GM21576 (cell line): Measurements from ENCODE around the gene GMDS.

Experiments
- ATAC-seq: cut with Tn5 transposase; IDR thresholded peaks from one replicate; pipeline ENCODE4 v1.9.1; 2021; ENCODE audit warnings: mild to moderate bottlenecking, moderate library complexity; ENCODE audit not compliant: unreplicated experiment

GMDS gene

DNA sequence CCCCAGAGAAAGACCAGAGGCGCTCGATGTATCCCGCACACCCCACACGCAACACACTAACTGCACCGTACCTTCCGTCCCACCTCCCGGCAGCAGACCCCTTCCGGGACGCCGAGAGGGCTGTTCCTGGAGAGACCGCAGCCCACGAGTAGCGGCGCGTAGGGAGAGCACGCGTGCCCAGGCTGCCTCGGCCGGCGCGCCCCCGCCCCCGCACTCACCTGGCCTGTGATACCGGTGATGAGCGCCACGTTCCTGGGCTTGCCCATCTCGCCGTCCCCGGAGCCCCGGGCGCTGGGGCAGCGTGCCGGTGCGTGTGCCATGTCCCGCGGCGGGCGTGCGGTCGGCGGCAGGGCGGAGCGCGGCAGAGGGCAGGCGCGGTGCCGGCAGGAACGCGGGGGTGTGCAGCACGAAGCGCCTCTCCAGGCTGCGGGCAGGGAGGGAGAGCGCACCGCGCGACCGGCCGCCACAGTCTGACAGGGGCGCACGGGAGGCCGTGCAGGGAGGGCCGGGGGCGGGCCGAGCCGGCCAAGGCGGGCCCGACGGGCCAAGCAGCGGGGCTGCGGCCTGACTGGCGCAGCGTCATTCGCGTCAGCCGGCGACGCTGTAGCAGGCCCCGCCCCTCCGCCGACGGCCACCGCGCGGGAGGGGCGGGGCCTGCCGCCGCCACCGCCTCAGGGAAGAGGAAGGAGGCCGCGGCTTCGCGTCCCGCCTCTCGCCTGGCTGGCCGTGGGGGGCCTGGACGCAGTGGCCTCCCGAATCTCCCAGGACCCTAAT, at the start of gene GMDS:
Gene GMDS (minus strand): TSS at position 503 of the 774 bp plus-strand sequence.
- ATAC-seq: peak; percentile 89

DNA sequence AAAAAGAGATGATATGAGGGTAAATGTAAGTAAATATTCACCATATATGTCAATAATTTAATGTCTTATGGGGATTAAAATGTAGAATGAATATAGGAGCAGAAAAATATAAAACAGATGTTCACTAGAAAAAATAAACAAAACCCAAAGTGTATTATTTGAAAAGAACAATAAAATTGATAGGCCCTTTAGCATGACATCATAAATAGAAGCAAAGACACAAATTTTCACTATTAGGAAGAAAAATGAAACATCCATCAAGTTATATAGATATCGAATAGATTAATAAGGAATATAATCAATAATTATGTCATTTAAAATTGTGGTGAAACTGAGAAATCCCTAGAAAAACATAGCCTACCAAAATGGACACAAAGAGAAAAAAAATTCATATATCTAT, 40.1 kb upstream of the GMDS start:
- no peak for ATAC-seq

DNA sequence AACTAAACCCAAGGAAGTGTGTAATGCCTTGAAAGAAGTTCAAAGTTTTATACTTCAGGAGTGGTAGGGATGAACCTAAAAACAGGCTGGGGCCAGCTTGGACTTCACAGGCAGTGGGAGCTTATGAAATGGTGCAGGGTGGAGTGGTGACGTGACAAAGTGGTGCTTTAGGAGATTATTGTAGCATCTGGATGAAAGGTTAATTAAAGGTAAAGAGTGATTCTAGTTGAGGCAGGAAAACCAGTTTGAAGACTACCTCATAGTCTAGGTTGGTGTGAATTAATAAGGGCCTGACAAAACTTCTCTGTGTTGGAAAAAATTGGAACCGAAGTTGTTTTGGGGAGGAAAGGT, 30.5 kb upstream of the GMDS start:
- no peak for ATAC-seq

DNA sequence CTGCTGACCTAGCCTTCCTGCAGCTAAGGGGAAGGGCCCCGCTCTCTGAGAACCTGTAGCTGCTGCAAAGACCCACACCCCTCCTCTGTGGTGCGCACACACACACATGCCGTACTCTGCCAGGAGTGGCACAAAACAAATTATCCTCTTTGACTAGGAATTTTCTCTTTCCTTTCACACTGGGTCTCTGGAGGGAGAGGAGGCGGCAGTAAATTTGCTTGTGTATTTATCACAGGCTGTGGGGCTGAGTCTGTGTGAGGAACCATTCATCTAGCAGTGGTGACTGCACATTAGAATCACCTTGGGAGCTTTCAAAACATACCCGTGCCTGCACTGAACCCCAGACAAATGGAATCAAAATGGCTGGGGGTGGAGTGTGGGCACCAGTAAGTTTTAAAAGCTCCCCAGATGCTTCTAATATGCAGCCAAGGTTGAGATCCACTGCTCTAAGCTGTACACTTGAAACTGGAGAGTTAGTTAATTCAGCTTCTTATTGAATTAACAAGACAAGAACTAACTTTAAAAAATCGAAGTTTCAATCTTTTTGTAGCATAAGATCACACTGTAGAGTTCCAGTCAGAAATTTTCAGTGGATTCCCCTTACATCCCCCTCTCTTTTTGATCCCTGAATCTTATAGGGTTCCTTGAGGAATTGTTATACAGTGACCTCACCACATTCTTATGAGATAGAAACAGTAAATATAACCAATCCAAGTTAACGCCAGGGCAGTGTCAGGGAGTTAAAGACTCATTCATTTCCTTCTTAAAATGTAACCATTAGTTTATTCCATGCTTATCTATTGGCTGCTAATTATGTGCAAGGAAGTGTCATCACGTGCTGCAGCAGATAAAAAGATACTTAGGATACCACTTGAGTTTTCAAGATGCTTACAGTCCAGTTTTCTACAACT, 29.8 kb upstream of the GMDS start:
- ATAC-seq: no peak

DNA sequence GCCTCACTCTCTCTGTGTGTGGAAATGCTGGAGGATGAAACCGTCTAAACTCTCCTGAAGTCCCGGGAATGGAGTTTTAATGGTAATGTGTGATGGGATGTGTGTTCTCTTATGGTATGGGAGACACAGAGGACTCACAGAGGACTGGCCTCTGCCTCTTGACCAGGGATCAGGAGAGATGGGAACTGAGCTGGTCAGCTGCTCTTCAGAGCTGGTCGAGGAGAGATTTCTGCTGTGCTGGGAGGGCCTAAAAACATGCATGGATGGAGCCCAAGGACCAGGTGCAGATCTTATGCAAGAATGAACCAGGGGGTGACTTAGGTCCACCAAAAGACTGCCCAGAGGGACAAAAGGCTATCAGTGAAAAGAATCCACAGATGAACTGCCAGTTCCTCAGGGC, 27.3 kb upstream of the GMDS start:
- no peak for ATAC-seq

DNA sequence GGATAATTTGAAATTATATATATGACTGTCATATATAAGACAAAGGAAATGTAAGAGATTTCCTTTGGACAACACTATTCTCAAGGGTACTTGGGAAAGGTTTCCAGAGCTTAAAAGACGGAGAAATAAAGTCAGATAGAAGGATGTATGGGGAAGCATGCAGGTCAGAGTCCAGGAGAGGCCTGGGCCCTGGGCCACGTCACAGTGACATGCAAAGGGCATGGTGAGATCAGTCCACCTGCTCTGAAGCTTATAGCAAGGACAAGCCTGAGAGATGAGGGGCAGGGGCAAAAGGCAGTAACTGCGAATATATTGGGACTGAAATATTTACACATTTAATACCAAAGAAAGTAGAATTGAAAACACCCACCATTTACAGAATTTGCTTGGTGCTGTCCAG, 24.6 kb upstream of the GMDS start:
- ATAC-seq: no peak

DNA sequence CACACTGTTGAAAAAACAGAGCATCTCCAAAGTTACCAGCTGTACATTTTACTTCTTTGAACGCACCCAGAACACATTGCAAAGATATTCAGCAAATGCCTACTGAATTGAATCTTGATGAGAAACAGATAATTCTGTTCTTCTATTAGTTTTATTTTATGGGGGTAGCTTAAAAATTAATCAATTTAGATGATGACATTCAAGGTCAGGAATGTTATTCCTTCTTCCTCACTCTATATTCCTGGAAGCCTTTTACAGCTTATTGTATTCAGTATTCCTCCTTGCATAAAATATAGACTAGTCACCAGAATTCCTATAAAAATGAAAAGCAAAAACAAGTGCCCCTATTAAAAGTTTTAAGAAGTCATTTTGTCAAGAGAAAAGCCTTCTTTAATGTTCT, 21.4 kb upstream of the GMDS start:
- no peak for ATAC-seq

DNA sequence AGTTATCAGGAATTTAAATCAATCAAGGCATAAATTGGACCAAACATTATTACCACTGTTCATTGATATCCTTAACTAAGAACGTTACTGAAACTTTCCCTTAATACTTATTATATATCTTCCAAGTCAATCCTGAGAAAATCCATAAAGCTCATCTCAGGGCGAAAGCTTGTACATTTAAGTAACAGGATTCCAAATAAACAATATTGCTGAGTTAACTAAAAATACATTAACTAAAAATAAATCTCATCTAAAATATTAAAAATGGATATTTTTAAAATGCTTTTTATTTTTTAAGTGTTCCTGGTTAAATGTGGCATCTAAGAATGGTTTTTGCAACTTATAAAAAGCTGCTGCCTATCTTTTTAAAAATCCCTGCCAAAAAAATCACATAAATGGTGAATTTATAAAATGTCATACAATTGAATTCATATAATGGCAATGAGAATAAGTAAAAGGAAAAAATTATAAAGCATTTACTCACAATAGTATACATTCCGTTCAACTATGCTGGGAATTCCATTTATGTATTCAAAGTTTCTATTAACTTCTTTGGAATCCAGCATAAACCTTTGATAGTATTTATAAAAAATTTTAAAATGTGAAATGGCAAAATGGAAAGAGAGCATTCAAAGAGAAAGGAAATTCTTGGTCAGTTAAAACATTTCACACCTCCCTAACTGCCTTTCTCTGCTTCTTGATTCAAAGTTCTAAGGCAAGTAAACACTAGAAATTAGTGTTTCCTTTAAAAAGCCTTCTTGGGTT, 20.8 kb upstream of the GMDS start:
- ATAC-seq: no peak

DNA sequence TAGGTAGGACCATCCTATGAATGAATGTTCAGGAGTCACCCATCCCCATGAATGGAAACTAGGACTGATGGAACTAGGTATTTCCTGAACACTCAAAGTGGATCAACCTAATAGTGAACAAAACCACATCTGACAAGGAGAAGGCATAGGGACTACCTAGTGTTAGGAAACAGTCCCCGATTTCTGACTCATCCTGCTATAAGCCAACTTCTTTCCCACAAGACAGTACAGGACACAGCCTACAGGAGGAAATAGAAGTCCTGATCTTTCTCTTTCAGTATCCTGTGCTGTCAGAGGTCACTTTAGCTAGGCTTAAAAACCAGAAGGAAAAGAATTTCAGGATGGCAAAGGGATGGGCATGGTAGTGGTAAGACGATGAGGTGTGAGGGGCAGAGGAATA, 19.5 kb upstream of the GMDS start:
- no peak for ATAC-seq

DNA sequence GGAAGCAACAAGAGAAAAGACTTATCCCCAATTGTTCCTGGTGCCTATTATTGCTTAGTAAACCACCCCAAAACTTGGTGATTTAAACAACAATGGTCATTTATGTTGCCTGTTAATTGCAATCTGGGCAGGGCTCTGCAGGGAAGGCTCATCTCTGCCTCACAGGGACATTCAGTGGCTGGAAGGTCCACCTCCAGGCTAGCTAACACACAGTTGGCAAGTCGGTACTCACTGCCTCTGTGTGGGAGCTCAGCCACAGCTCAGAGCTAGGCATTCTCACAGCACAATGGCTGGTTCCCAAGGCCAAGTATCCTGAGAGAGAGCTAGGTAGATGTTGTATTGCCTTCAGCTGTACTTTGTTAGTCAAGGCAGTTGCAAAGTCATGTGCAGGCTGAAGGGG, 18.5 kb upstream of the GMDS start:
- ATAC-seq: no peak

DNA sequence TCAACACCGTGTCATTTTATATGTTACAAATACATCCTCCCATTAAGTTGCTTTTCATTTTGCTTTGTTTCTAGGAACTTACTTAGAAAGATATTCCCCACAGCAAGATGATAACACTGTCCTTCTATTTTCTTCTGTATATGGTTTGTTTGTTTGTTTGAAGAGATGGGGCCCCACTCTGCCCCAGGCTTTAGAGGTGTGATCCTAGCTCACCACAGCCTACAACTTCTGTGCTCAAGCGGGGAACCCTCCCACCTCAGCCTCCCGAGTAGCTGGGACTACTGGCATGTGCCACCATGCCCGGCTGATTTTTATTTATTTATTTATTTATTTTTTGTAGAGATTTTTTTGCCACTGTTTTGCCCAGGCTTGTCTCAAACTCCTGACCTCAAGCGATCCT, 14.2 kb upstream of the GMDS start:
- ATAC-seq: no peak

DNA sequence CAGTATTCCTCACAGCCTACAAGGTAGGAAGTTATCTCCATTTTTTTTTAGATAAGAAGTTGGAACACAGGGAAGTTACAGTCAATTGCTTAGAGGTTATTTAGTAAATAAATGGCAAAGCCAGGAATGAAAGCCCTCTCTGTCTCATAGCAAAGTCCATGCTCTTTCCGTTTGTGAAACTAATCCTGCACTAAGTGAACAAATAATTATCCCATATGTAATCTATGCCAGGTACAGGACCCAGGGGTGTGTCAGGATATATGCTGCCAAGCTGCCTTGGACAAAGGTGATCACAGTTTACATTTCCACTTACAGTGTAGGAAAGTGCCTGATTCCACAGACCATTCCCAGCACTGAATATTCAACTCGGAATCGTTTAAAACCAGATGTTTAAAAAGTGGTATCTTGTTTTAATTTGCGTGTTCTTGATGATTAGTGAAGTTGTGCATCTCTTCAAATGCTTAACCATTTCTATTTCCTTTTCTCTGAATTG, 13.6 kb upstream of the GMDS start:
- no peak for ATAC-seq

DNA sequence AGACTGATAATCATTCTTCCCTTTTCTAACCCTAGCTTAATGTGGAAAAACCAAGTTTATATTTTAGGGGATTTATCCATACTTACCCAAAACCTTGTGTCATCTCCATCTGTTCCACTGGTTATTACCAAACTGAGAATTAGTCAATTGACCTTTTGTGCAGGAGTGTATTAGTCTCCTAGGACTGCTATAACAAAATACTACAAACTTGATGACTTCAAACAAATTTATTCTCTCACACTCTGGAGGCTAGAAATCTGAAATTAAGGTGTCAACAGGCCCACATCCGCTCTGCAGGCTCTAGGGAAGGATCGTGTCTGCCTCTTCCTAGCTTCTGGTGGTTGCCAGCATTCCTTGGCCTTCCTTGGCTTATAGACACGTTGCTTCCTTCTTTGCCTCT, 12.7 kb upstream of the GMDS start:
- ATAC-seq: no peak

DNA sequence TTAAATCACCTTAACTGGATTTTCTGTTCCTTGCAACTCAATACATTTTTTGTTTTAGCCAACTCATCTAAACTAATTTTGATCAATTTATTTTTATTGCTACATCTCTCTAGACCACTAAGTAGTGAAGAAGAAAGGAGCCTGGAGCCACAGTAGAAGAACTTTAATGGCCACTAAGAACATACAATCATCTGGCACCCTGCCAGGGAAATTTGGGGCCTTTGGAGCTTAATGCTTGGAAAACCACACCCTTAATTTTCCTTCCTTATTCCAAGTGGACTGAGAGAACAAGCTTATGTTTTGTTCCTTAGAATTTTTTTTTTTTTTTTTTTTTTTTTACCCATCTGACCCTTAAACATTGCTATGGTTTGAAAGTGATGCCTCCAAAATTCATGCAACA, 12.0 kb upstream of the GMDS start:
- ATAC-seq: no peak

DNA sequence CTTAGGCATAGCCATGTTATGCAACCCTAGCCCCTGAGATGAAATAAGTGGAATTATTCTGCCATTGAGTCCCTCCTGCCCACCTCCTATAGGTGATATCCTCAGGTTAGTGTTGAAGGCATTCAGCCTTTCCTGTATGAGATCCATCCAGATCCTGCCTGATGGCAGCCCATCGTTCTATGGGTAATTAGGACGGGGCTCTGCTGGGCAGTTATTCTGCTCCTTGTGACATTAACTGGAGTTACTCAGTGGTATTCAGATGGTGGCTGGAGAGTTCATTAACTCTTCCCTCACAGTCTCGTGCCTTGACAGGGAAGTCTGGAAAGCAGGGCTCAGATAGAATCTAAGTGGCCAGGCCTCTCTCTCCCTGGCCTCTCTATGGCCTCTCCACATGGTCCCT, 9.3 kb upstream of the GMDS start:
- no peak for ATAC-seq

DNA sequence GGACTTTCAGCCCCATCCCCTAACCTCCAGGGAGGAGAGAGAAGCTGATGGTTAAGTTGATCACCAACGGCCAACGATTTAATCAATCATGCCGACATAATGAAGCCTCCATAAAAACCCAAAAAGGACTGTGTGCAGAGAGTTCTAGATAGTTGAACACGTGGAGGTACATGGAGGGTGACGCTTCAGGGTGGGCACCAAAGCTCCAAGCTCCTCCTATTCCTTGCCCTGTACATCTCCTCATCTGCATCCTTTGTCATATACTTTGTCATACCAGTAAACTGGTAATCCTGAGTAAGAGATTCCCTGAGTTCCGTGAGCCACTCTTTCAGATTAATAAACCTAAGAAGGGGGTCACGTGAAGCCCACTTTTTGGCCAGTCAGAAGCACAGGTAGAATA, 3.7 kb upstream of the GMDS start:
- no peak for ATAC-seq

DNA sequence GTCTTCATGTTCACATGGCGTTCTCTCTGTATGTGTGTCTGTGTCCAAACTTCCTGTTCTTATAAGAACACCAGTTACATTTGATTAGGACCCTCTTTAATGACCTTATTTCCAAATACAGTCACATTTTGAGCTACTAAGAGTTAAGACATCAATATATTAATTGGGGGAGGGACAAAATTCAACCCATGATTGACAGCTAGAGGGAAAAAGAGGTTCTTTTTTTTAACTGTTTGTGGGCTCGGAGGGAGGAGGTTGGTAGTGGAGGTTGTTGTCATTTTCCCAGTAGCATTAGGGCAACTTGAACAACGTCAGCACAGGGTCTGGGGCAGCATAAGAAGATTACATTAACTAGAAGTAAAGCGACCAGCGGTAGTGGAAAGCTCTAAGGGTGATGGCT, 2.3 kb upstream of the GMDS start:
- ATAC-seq: no peak

DNA sequence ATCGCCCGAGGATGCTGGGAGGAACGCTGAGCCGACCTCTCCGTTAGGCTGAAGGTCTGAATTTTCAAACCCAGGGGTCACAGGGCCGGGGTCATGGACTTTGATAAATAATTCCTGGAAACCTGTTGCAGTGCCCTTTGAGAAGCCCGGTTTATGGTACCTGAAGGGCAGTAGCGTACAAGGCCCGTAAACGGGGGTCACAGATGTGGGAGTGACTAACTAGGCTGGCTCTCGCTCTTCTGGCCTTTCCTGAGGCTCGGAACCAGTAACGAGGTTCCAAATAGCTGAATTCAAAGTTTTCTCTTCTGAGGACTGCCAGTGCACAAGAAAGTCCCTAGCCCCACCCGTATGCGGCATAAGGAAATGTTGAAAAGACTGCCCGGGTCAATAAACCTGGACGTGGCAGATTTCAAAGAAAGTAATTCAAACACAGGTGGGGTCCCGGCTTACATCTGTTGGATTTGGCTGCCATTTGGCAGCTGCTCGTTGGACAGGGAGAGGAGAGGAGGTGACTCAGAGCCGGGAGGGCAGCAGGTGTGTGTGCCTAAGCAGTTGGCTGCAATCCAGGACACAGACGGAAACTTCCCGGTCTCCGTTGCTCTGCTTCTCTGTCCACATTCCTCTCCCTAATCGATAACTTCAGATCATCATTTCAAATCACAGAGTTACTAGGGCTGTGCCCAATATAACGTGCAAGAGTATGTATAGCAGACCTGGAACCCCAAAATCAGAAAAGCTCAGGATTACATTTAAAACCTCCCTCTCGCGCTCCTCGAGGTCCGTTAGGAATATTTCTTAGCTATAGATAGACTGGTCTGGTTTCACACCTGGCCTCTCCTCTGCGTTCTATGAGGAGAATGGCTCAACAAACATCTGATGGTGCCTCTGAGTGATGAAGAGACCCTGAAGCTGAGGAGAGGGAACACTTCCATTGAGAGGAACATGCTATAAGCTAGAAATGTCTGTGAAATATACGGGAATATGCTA, 765 bp upstream of the GMDS start:
- peak; percentile 18 for ATAC-seq

DNA sequence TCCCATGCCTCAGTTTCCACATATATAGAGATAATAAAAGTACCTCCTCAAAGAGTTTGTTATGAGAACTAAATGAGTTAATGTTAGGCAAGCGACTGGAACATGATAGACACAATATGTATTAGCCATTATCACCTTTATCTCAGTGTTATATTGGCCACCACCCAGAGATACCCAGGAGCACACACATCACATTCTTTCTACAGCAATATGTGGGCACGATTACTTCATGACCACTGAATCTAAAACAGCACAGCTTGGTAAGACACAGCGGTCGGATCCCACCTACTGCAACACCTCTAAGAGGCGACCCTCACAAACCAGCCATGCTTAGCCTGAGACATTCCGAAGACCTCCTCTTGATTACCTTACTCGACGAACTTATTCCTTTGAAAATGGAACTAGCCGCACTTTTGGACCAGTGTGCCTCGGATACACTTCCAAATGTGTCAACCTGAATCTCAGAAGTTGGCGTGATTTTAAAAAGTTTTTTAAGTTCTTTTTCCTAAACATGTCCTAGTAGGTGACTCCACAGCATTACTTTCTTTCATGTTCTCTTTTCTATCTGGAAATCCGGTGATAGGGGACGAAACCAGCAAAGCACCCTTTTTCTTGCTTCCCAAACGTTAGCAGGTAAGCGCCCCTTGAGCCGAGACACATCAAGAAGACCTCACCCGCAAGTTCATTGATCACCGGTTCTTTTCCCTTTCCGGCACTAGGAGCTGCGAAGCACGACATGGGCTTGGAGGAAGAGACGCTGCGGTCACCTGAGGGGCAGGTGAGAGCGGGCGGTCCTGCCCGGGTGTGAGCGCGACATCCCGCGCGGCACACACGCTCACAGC, 923 bp downstream of the GMDS start:
- ATAC-seq: peak; percentile 15
